GM10266 (cell line): ENCODE results near the gene NID1.

Experiments
- DNase-seq: peaks from one replicate; pipeline ENCODE4 v3.0.0; 2012; ENCODE audit errors: extremely low spot score
- CTCF ChIP-seq: IDR thresholded peaks from 2 replicates; pipeline ENCODE4 v1.5.1; 2012; ENCODE audit warnings: mild to moderate bottlenecking, low read depth; ENCODE audit not compliant: control insufficient read depth, insufficient read depth; ENCODE audit errors: missing control alignments

NID1 gene

GRCh38 chr1:235997049-235997448 lies 67.8 kb downstream of the NID1 start:
- no peak for TF ChIP-seq CTCF
- no peak for DNase-seq

GRCh38 chr1:235996048-235996785 lies 68.7 kb downstream of the NID1 start:
- TF ChIP-seq CTCF = no peak
- DNase-seq = peak; percentile 49

GRCh38 chr1:235995511-235995910 lies 69.4 kb downstream of the NID1 start:
- no peak for TF ChIP-seq CTCF

GRCh38 chr1:235993652-235994051 lies 71.2 kb downstream of the NID1 start:
- no peak for DNase-seq
- TF ChIP-seq CTCF = no peak

More at GRCh38 chr1:235995511-235995910, 69.4 kb downstream of the NID1 start:
- DNase-seq = no peak

GRCh38 chr1:235992868-235993267 lies 72.0 kb downstream of the NID1 start:
- no peak for TF ChIP-seq CTCF

GRCh38 chr1:235992346-235992745 lies 72.5 kb downstream of the NID1 start:
- no peak for TF ChIP-seq CTCF
- DNase-seq = no peak

More at GRCh38 chr1:235992868-235993267, 72.0 kb downstream of the NID1 start:
- no peak for DNase-seq

- TF ChIP-seq CTCF = no peak
- DNase-seq = no peak
Measured at GRCh38 chr1:235990330-235990795, 74.5 kb downstream of the NID1 start.
